ENCODE measurements around the gene OPN3. TPM values are rescaled to one million over a fixed set of nuclear protein-coding genes. Genes with fewer than 3 reads are reported as not detected.

OPN3 gene
- total RNA-seq, 4 donors from 2014 or later: 5.3 to 12.4 (median 8.0) TPM

DNA sequence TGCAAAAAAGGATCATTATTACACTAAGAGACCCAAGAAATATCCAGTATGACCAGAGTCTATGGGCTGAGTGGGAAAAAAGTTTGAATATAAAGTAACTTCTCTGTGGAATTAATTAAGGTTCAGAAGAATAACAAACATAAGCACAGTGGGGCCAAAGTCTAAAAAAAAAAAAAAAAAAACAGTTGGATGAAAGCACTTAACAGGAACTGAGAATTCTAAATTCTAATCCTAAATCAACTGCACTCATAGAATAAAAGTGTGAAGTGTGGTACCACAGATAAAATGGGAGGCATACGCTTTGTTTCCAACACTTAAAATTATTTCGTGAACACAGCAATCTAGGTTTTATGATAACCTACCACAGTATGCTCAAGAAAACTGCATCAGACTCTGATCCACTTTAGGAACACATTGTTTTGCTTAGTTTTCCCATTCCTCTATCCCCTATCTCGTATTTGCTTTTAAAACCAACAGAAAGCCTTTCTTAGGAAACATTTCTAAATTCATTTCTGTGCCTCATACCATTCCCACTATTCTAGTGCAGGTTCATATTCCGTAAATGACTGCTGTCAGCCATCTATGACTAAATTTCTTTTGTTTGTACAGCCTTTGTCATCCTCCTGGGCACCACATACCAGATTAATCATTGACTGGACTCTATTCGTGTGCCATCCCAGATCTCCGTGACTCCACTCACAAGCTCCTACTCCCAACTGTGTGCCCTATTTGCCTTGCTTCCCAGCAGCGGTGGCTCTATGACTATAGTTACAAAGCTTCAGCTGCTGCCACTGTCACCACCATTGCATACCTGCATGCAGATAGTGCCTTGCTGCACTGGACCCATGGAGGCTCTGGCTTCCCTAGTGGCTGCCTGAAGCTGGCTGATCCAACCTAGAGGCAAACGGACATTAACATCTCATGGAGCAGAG is 24.9 kb downstream of the OPN3 start:
- intact Hi-C loops (cut with DNase I): loop anchor here (10.0 kb wide), 1 partner anchor 229 kb away; the partner anchor contains the start of gene EXO1

GRCh38 chr1:241614572-241614971 is 25.6 kb downstream of the OPN3 start:
- H3K27ac ChIP-seq (replicated peaks in 1 of 4): no peak overlapping the region
- WGBS: 72% methylated on average over 4 of the region's 4 CpGs
- no peaks in the 10 kb centered on the region for H3K9me3 ChIP-seq
- intact Hi-C loops (cut with DNase I): loop anchor here (5.0 to 10.0 kb wide), 2 partner anchors 230 to 383 kb away; partner anchors contain the start of genes EXO1 and MAP1LC3C
- H3K27me3 ChIP-seq: peaks cover 0 to 6% (median 0%) of the 10 kb centered on the region in 4 donors
- no peaks in the 10 kb centered on the region for H3K36me3 ChIP-seq
- TF ChIP-seq POLR2AphosphoS5 (IDR thresholded peaks at IDR 0.05): no peak
- TF ChIP-seq POLR2A (IDR thresholded peaks at IDR 0.05; ENCODE audit: low read depth): no peak
- no peak for TF ChIP-seq EP300 (IDR thresholded peaks at IDR 0.05)
- TF ChIP-seq, protein P1, sequence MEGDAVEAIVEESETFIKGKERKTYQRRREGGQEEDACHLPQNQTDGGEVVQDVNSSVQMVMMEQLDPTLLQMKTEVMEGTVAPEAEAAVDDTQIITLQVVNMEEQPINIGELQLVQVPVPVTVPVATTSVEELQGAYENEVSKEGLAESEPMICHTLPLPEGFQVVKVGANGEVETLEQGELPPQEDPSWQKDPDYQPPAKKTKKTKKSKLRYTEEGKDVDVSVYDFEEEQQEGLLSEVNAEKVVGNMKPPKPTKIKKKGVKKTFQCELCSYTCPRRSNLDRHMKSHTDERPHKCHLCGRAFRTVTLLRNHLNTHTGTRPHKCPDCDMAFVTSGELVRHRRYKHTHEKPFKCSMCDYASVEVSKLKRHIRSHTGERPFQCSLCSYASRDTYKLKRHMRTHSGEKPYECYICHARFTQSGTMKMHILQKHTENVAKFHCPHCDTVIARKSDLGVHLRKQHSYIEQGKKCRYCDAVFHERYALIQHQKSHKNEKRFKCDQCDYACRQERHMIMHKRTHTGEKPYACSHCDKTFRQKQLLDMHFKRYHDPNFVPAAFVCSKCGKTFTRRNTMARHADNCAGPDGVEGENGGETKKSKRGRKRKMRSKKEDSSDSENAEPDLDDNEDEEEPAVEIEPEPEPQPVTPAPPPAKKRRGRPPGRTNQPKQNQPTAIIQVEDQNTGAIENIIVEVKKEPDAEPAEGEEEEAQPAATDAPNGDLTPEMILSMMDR (IDR thresholded peaks at IDR 0.05): no peak
- H3K4me1 ChIP-seq: peaks cover 0 to 4% (median 0%) of the 10 kb centered on the region in 4 donors
- DNase-seq (ENCODE audit: extremely low spot score): no peak
- no peak overlapping the region for H3K4me3 ChIP-seq

More for the DNA sequence above, 24.9 kb downstream of the OPN3 start:
- TF ChIP-seq POLR2A (IDR thresholded peaks at IDR 0.05; ENCODE audit: low read depth) (no peak), POLR2AphosphoS5 (IDR thresholded peaks at IDR 0.05) (no peak), EP300 (IDR thresholded peaks at IDR 0.05) (no peak)
- TF ChIP-seq, protein P1 (IDR thresholded peaks at IDR 0.05): no peak
- peaks cover 0 to 6% (median 0%) of the 10 kb centered on the region in 4 donors for H3K27me3 ChIP-seq
- H3K27ac ChIP-seq (replicated peaks in 1 of 4): no peak overlapping the region
- peaks cover 0 to 4% (median 0%) of the 10 kb centered on the region in 4 donors for H3K4me1 ChIP-seq
- WGBS: 83% methylated on average over 8 of the region's 8 CpGs
- H3K36me3 ChIP-seq: no peaks in the 10 kb centered on the region
- DNase-seq (ENCODE audit: extremely low spot score): no peak
- H3K9me3 ChIP-seq: no peaks in the 10 kb centered on the region
- H3K4me3 ChIP-seq: no peak overlapping the region

GRCh38 chr1:241614144-241614543 is 26.0 kb downstream of the OPN3 start:
- intact Hi-C loops (cut with DNase I): loop anchor here (5.0 to 10.0 kb wide), 2 partner anchors 231 to 383 kb away; partner anchors contain the start of genes EXO1 and MAP1LC3C

DNA sequence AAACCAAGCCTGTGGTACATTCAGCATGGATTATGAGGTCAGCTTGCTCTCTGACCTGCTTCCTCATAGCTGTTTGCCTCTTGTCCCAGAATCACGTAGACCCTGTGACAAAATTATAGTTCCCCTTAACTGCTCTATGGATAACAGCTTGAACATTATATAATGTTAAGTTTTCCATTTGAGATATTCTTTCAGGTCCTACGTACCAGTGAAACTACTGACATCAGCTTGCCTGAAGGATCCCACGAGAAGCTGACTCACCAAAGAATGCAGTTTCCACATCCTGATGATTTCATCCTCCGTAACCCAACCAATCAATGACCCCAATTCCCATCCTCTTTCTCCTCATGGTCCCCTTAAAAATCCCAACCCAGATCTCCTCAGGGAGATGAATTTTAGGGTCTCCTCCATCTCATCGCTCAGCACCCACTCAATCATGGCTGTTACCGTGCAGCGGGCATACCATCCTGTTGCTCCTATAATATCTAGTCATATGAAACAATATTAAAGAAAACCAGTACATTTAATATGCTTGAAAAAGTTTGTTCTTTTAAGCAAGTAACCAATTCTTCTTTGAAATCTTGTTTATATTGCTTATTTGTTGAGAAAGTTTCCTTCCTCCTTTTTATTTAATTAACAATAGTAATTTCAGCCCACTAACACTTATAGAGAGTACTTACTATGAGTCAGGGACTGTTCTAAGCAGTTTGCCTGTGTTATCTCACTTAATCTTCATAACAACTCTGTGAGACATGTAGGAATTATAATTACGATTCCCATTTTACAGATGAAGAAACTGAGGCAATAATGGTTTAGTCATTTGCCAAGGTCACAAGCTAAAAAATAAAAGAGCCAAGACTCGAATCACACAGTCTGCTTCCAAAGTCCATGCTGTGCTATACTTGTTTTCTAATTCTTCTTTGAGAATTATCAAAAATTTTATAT is 27.4 kb downstream of the OPN3 start:
- Histone ChIP-seq H3K4me3 (no peak overlapping the region), H3K9me3 (no peaks in the 10 kb centered on the region), H3K27me3 (peaks cover 0 to 6% (median 0%) of the 10 kb centered on the region in 4 donors), H3K4me1 (peaks cover 0 to 4% (median 0%) of the 10 kb centered on the region in 4 donors), H3K36me3 (no peaks in the 10 kb centered on the region), H3K27ac (replicated peaks in 1 of 4) (no peak overlapping the region)
- intact Hi-C loops (cut with DNase I): loop anchor here (5.0 to 10.0 kb wide), 2 partner anchors 232 to 384 kb away; partner anchors contain the start of genes EXO1 and MAP1LC3C
- 72% methylated on average over 9 of the region's 9 CpGs for WGBS
- no peak for DNase-seq (ENCODE audit: extremely low spot score)
- TF ChIP-seq EP300 (IDR thresholded peaks at IDR 0.05) (no peak), POLR2AphosphoS5 (IDR thresholded peaks at IDR 0.05) (no peak), POLR2A (IDR thresholded peaks at IDR 0.05; ENCODE audit: low read depth) (no peak)
- TF ChIP-seq, protein P1 (IDR thresholded peaks at IDR 0.05): no peak

More at GRCh38 chr1:241614144-241614543, 26.0 kb downstream of the OPN3 start:
- H3K4me1 ChIP-seq: peaks cover 0 to 4% (median 0%) of the 10 kb centered on the region in 4 donors
- H3K27ac ChIP-seq (replicated peaks in 1 of 4): no peak overlapping the region
- H3K4me3 ChIP-seq: no peak overlapping the region
- peaks cover 0 to 6% (median 0%) of the 10 kb centered on the region in 4 donors for H3K27me3 ChIP-seq
- WGBS: 90% methylated on average over 4 of the region's 4 CpGs
- DNase-seq (ENCODE audit: extremely low spot score): no peak
- H3K36me3 ChIP-seq: no peaks in the 10 kb centered on the region
- H3K9me3 ChIP-seq: no peaks in the 10 kb centered on the region
- TF ChIP-seq, protein P1 (IDR thresholded peaks at IDR 0.05): no peak
- TF ChIP-seq POLR2A (IDR thresholded peaks at IDR 0.05; ENCODE audit: low read depth): no peak
- TF ChIP-seq POLR2AphosphoS5 (IDR thresholded peaks at IDR 0.05): no peak
- no peak for TF ChIP-seq EP300 (IDR thresholded peaks at IDR 0.05)
